ENCODE measurements around the gene KDM1A.

Gene KDM1A

GRCh38 chr1:23116921-23117699 is 97.8 kb downstream of the KDM1A start:
- TF ChIP-seq ZBTB26 (tag by site-specific recombination; optimal IDR thresholded peaks at IDR 0.05) (no peak), RBAK (tag by site-specific recombination; IDR thresholded peaks at IDR 0.05) (no peak), ZNF501 (tag by site-specific recombination; IDR thresholded peaks at IDR 0.05) (no peak), ZNF155 (tag by site-specific recombination; IDR thresholded peaks at IDR 0.05) (no peak), ZNF785 (tag by site-specific recombination; IDR thresholded peaks at IDR 0.05) (no peak), ZNF138 (tag by site-specific recombination; IDR thresholded peaks at IDR 0.05; ENCODE audit: borderline replicate concordance) (no peak), ZNF76 (tag by site-specific recombination; IDR thresholded peaks at IDR 0.05; ENCODE audit: borderline replicate concordance, low read depth) (no peak), PRDM6 (tag by site-specific recombination; IDR thresholded peaks at IDR 0.05) (peak; percentile 86), GLIS1 (tag by site-specific recombination; IDR thresholded peaks at IDR 0.05) (peak; percentile 93), ZNF26 (tag by site-specific recombination; IDR thresholded peaks at IDR 0.05) (no peak), ZNF626 (tag by site-specific recombination; IDR thresholded peaks at IDR 0.05) (no peak), ZNF791 (tag by site-specific recombination; IDR thresholded peaks at IDR 0.05) (no peak), ZNF311 (tag by site-specific recombination; IDR thresholded peaks at IDR 0.05; ENCODE audit: borderline replicate concordance) (no peak), ZNF112 (tag by site-specific recombination; IDR thresholded peaks at IDR 0.05) (no peak)
- TF ChIP-seq, protein P1, sequence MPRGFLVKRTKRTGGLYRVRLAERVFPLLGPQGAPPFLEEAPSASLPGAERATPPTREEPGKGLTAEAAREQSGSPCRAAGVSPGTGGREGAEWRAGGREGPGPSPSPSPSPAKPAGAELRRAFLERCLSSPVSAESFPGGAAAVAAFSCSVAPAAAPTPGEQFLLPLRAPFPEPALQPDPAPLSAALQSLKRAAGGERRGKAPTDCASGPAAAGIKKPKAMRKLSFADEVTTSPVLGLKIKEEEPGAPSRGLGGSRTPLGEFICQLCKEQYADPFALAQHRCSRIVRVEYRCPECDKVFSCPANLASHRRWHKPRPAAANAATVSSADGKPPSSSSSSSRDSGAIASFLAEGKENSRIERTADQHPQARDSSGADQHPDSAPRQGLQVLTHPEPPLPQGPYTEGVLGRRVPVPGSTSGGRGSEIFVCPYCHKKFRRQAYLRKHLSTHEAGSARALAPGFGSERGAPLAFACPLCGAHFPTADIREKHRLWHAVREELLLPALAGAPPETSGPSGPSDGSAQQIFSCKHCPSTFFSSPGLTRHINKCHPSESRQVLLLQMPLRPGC (tag by site-specific recombination; IDR thresholded peaks at IDR 0.05) = no peak
- TF ChIP-seq, protein P2, sequence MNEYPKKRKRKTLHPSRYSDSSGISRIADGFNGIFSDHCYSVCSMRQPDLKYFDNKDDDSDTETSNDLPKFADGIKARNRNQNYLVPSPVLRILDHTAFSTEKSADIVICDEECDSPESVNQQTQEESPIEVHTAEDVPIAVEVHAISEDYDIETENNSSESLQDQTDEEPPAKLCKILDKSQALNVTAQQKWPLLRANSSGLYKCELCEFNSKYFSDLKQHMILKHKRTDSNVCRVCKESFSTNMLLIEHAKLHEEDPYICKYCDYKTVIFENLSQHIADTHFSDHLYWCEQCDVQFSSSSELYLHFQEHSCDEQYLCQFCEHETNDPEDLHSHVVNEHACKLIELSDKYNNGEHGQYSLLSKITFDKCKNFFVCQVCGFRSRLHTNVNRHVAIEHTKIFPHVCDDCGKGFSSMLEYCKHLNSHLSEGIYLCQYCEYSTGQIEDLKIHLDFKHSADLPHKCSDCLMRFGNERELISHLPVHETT (tag by site-specific recombination; IDR thresholded peaks at IDR 0.05) = no peak
- H3K4me3 ChIP-seq (ENCODE audit: low read depth, low read length) = no peak overlapping the region
- no peaks in the 10 kb centered on the region for H3K9me3 ChIP-seq (ENCODE audit: control insufficient read depth, insufficient read depth, low read depth, low read length)
- peaks cover 4% of the 10 kb centered on the region; the same call in 1 of the 2 replicates for H3K4me1 ChIP-seq (ENCODE audit: control insufficient read depth, insufficient read depth, low read length)
- ChIA-PET POLR2A (no interaction called here), CTCF (interaction anchor here (0.7 kb wide), 1 partner anchor 106 kb away, joined by 4 read pairs; no protein-coding TSS in a partner anchor)
- H3K27ac ChIP-seq (ENCODE audit: extremely low read depth, low read depth, low read length) = no peak overlapping the region
- H3K36me3 ChIP-seq (ENCODE audit: control insufficient read depth in 2 of 2, insufficient read depth in 1 of 2, low read length in 2 of 2) = no peaks in the 10 kb centered on the region

DNA sequence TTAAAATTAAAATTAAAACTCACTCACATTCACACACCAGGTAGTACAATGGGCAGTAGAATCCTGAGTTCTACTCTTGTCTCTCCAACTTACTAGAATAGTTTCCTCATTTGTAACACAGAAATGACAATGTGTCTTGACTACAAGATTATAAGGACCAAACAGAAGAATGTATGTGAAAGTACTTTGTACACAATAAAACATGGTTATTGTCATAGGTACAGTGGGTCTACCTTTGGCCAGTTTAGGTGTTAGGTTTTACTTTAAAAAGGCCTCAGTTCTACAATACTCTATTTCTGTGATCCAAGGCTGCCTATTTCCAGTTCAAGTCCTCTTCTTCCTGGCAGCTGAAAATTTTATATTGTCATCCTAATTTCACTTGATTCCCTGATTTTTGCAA is 99.1 kb downstream of the KDM1A start:
- ChIA-PET POLR2A (interaction anchor here (0.6 kb wide), 1 partner anchor 342 kb away, joined by 3 read pairs; no protein-coding TSS in a partner anchor), CTCF (interaction anchor here (0.6 kb wide), 1 partner anchor 1843 kb away, joined by 5 read pairs; no protein-coding TSS in a partner anchor)

More for the DNA sequence above, 99.1 kb downstream of the KDM1A start:
- Histone ChIP-seq H3K27ac (ENCODE audit: extremely low read depth, low read depth, low read length) (no peak overlapping the region), H3K4me1 (ENCODE audit: control insufficient read depth, insufficient read depth, low read length) (peaks cover 9% of the 10 kb centered on the region), H3K9me3 (ENCODE audit: control insufficient read depth, insufficient read depth, low read depth, low read length) (no peaks in the 10 kb centered on the region), H3K4me3 (ENCODE audit: low read depth, low read length) (no peak overlapping the region), H3K36me3 (ENCODE audit: control insufficient read depth in 2 of 2, insufficient read depth in 1 of 2, low read length in 2 of 2) (no peaks in the 10 kb centered on the region)
- TF ChIP-seq ZNF121 (tag by site-specific recombination; IDR thresholded peaks at IDR 0.05) = 0 out of 2 replicates have a peak, but pooled peaks have one; percentile 0
- TF ChIP-seq GFI1B (tag by site-specific recombination; IDR thresholded peaks at IDR 0.05) = no peak
- 0 out of 2 replicates have a peak, but pooled peaks have one; percentile 64 for TF ChIP-seq ZNF2 (tag by site-specific recombination; IDR thresholded peaks at IDR 0.05)

Data from HEK293 (cell line).